ENCODE results near the gene SYT14.

Gene SYT14

GRCh38 chr1:210151052-210151672 is 213.1 kb downstream of the SYT14 start:
- no peak overlapping the region for H3K4me3 ChIP-seq (replicated peaks; ENCODE audit: insufficient read depth, low read length)
- no peak for TF ChIP-seq REST (IDR thresholded peaks at IDR 0.05; ENCODE audit: insufficient replicate concordance, low read depth)
- no peak for TF ChIP-seq SPI1 (IDR thresholded peaks at IDR 0.05; ENCODE audit: borderline replicate concordance, low read depth)
- no peak for TF ChIP-seq CTCF (IDR thresholded peaks at IDR 0.05; ENCODE audit: insufficient read depth, low read length)
- TF ChIP-seq POLR2AphosphoS5 (IDR thresholded peaks at IDR 0.05; ENCODE audit: low read depth) = no peak
- TF ChIP-seq GABPA (IDR thresholded peaks at IDR 0.05; ENCODE audit: low read depth) = no peak
- DNase-seq (ENCODE audit: low read depth in 1 of 2, low spot score in 1 of 2) = no peak
- H3K27me3 ChIP-seq (ENCODE audit: insufficient read depth, poor library complexity, severe bottlenecking) = no peaks in the 10 kb centered on the region
- H3K27ac ChIP-seq (replicated peaks) = no peak overlapping the region

GRCh38 chr1:210159211-210159610 is 221.2 kb downstream of the SYT14 start:
- H3K27ac ChIP-seq (replicated peaks) = no peak overlapping the region

More at GRCh38 chr1:210159211-210159610, 221.2 kb downstream of the SYT14 start:
- DNase-seq (ENCODE audit: low read depth in 1 of 2, low spot score in 1 of 2) = no peak
- Histone ChIP-seq H3K27me3 (ENCODE audit: insufficient read depth, poor library complexity, severe bottlenecking) (no peaks in the 10 kb centered on the region), H3K4me3 (replicated peaks; ENCODE audit: insufficient read depth, low read length) (no peak overlapping the region)
- TF ChIP-seq POLR2AphosphoS5 (IDR thresholded peaks at IDR 0.05; ENCODE audit: low read depth) (no peak), CTCF (IDR thresholded peaks at IDR 0.05; ENCODE audit: insufficient read depth, low read length) (no peak), REST (IDR thresholded peaks at IDR 0.05; ENCODE audit: insufficient replicate concordance, low read depth) (no peak), SPI1 (IDR thresholded peaks at IDR 0.05; ENCODE audit: borderline replicate concordance, low read depth) (no peak), GABPA (IDR thresholded peaks at IDR 0.05; ENCODE audit: low read depth) (no peak)

All from HL-60 (cell line).